ENCODE measurements around the gene EHD1. TPM values are rescaled to one million over a fixed set of nuclear protein-coding genes. Genes with fewer than 3 reads are reported as not detected.

Gene EHD1
- total RNA-seq, 4 donors from 2014 or later, result 53.5 to 90.7 (median 67.4) TPM

DNA sequence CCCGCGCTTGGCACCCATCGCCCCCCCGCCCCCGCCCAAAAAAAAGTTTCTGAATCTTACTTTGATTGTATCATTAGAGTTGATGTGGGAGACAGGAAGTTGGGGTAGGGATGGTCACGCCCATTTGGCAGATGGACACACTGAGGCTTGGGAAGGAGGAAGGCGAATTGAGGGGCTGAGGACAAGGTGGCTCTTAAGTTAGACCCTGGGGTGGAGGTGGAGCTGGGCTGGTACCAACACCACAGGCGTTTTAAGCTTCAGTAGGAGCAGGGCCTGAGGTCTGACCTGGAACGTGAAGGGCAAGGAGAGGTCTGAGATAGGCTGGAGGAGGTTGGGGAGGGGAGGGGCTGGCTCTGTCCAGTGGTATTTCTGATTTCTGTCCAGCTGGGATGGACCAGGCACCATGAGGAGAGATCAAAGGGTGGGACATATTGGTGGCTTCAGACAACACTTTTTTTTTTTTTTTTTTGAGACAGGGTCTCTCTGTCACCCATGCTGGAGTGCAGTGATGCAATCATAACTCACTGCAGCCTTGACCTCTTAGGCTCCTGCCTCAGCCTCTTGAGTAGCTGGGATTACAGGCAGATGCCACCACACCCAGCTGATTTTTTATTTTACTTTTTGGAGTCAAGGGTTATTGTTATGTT lies 33.2 kb downstream of the EHD1 start:
- H3K36me3 ChIP-seq, result no peaks in the 10 kb centered on the region
- DNase-seq, result no peak

DNA sequence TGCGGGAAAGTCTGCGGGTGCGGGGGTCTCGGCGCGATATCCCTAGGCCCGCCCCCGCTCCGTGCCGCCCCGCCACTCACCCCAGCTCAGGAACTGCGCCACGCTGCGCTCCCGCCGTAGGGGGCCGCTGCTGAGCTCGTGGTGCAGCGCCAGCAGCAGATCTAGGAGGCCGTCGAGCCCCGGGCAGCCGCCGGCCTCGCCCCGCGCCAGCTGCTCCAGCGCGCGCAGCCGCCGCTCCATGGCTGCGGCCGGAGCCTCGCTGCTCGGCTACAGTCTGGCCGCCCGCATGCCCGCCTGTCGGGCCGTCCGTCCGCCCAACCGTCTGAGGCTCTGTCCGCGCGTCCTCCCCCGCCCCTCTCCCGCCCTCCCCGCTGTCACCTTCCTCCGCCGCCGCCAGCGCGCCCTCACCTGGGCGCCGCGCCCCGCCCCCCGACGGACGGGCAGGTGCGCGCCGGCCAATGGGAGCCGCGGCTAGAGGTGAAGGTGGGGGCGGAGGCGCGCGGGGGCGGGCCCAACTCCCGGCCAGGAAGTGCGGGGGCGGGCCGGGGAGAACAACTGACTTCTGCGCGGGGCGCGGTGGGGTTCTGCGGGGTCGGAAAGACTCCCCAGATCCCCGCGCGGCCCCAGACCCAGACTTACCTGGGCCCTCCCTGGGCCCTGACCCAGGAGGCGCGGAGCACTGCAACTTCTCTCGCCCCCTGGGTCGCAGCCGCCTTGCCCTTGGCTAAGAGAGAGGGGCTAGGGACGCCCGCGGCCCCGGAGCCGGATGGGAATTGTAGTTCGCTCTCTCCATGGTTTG lies 33.9 kb downstream of the EHD1 start, which contains the start of gene CDC42BPG:
CDC42BPG (minus strand) TSS at position 324 of the 799 bp plus-strand sequence; CDS start at position 240, 84 bp downstream.
- peak; percentile 92 to 94 for DNase-seq
- peak within 1 kb of the TSS in 2 of 3 donors; percentile 13 to 61 for H3K27ac ChIP-seq
- intact Hi-C loops (cut with DNase I), result loop anchor here (10.0 kb wide), 1 partner anchor 180 kb away; the partner anchor contains the start of gene SNX15

More for the DNA sequence above, 33.2 kb downstream of the EHD1 start:
- 19 to 23% methylated on average over 9 of the region's 9 CpGs for WGBS, 2 donors
- intact Hi-C loops (cut with DNase I), result loop anchor here (10.0 kb wide), 1 partner anchor 180 kb away; the partner anchor contains the start of gene SNX15
- no peaks in the 10 kb centered on the region for H3K27me3 ChIP-seq
- peak overlapping the region in 1 of 3 donors; percentile 61 for H3K27ac ChIP-seq
- TF ChIP-seq, protein P1, sequence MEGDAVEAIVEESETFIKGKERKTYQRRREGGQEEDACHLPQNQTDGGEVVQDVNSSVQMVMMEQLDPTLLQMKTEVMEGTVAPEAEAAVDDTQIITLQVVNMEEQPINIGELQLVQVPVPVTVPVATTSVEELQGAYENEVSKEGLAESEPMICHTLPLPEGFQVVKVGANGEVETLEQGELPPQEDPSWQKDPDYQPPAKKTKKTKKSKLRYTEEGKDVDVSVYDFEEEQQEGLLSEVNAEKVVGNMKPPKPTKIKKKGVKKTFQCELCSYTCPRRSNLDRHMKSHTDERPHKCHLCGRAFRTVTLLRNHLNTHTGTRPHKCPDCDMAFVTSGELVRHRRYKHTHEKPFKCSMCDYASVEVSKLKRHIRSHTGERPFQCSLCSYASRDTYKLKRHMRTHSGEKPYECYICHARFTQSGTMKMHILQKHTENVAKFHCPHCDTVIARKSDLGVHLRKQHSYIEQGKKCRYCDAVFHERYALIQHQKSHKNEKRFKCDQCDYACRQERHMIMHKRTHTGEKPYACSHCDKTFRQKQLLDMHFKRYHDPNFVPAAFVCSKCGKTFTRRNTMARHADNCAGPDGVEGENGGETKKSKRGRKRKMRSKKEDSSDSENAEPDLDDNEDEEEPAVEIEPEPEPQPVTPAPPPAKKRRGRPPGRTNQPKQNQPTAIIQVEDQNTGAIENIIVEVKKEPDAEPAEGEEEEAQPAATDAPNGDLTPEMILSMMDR (IDR thresholded peaks at IDR 0.05), result no peak
- no peaks in the 10 kb centered on the region for H3K9me3 ChIP-seq
- H3K4me1 ChIP-seq, result peaks cover 16 to 21% of the 10 kb centered on the region in 2 donors
- peak overlapping the region in 2 of 3 donors; percentile 23 to 69 for H3K4me3 ChIP-seq (replicated peaks in 1 of 3)

DNA sequence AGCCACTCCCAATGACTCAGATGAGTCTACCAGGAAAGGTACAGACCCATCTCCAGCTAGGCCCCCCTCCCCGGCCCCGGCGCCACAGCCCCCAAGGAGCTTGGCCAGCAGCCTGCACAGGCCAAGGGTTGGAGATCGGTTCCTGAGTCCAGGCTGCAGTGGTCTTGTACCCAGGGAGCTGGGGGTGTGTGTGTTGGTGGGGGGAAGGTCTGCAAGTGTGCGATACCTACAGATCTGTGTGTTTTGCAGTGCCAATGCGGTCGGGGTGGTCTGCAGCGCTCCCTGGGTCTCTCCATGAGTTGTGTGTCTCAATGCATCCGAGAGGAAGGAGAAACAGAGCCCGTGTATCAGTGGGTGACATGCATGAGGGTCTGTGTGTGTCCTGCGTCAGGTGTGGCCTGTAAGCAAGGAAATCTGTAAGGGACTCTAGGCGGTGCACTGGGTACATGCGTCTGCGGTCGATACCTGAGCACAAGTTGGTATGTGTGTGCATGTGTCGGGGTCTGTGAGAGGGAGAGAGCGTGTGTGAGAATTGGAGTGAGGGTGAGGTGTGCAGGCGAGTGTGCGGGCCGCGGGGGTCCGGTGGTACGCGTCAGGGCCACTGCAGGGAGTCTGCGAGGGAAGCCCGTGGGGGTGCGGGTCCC lies 34.6 kb downstream of the EHD1 start:
- Histone ChIP-seq H3K36me3 (peaks cover under 1 to 7% of the 10 kb centered on the region in 2 donors), H3K9me3 (no peaks in the 10 kb centered on the region), H3K4me1 (peaks cover 16 to 21% of the 10 kb centered on the region in 2 donors), H3K27me3 (no peaks in the 10 kb centered on the region), H3K4me3 (replicated peaks in 1 of 3) (peak overlapping the region; percentile 24 to 69 (median 33)), H3K27ac (peak overlapping the region in 1 of 3 donors; percentile 27)
- intact Hi-C loops (cut with DNase I), result loop anchor here (10.0 kb wide), 1 partner anchor 181 kb away; the partner anchor contains the start of gene SNX15
- WGBS, 2 donors, result 32 to 37% methylated on average over 22 to 26 of the region's 27 CpGs
- no peak for DNase-seq
- TF ChIP-seq, protein P1 (IDR thresholded peaks at IDR 0.05), result no peak
- no peak for TF ChIP-seq POLR2A (IDR thresholded peaks at IDR 0.05)

More for the DNA sequence above, 33.9 kb downstream of the EHD1 start, which contains the start of gene CDC42BPG:
- H3K9me3 ChIP-seq, result no peaks in the 10 kb centered on the region
- H3K4me1 ChIP-seq, result peaks cover 16 to 21% of the 10 kb centered on the region in 2 donors
- no peaks in the 10 kb centered on the region for H3K27me3 ChIP-seq
- no peaks in the 10 kb centered on the region for H3K36me3 ChIP-seq
- TF ChIP-seq, protein P1 (IDR thresholded peaks at IDR 0.05), result peak; percentile 10 to 70 (median 48)
- TF ChIP-seq POLR2A (IDR thresholded peaks at IDR 0.05), result peak in 1 of 2 donors; percentile 57
- WGBS, 2 donors, result 3 to 12% methylated on average over 5 to 12 of the region's 96 CpGs
- peak within 1 kb of the TSS; percentile 24 to 69 (median 33) for H3K4me3 ChIP-seq (replicated peaks in 1 of 3)

DNA sequence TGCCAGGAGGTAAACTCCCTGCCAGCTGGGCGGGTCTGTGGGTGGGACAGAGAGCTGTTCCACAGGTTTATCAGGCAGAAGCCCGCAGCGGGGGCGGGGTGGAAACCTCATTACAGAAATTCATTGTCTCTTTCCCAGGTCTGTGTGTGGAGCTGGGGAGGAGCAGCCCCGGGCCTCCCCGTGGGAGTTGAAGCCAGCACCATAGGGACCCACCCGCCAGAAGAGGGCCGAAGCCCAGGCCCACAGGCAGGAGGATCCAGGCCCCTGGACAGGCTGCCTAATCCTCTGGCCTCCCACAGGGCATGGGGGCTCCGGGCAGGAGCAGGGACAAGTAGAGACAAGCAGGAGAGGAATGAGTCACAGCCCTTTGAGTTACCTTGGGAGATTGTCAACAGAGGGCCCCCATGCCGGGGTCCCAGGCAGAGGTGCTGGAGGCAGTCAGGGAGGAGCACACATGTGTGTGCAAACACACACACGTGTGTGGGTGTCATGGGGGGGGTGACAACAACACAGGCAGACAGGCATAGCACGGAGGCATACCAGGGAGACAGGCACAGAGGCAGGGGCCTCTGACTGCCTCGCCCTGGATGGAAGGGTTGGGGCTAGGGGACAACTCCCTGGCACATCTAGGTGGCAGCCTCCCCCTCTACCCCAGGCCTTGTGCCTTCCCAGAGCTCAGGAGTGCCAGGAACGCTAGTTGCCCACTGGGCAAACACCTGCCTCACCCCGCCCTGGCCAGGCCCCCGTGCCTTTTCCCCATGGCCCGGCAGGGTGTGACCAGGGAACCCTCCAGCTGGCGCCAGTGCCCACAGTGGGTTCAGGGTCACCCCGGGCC lies 35.4 kb downstream of the EHD1 start:
- TF ChIP-seq, protein P1 (IDR thresholded peaks at IDR 0.05), result no peak
- TF ChIP-seq POLR2A (IDR thresholded peaks at IDR 0.05), result no peak
- H3K27ac ChIP-seq, result peak overlapping the region in 1 of 3 donors; percentile 27
- DNase-seq, result peak; percentile 58 to 65
- intact Hi-C loops (cut with DNase I), result loop anchor here (10.0 kb wide), 1 partner anchor 182 kb away; the partner anchor contains the start of gene SNX15
- H3K4me1 ChIP-seq, result peaks cover 16 to 21% of the 10 kb centered on the region in 2 donors
- no peaks in the 10 kb centered on the region for H3K27me3 ChIP-seq
- 65 to 66% methylated on average over 9 to 10 of the region's 19 CpGs for WGBS, 2 donors
- peak overlapping the region in 2 of 3 donors; percentile 33 to 69 for H3K4me3 ChIP-seq (replicated peaks in 1 of 3)
- H3K36me3 ChIP-seq, result peaks cover 7 to 9% of the 10 kb centered on the region in 2 donors
- no peaks in the 10 kb centered on the region for H3K9me3 ChIP-seq

All from thyroid gland (tissue), 4 donors.